Parathyroid adenoma (tissue), 2 donors: ENCODE data around the gene NELFB.

Experiments
- H2AFZ ChIP-seq: fragments of 300-600 bp; sonication (generic); one replicate; pipeline ENCODE4 v1.7.0; 2017; ENCODE audit warnings: antibody characterized with exemption, mild to moderate bottlenecking
- H3K27ac ChIP-seq: fragments of 300-600 bp; sonication (generic); one replicate; pipeline ENCODE4 v1.7.0; 2017
- H3K27me3 ChIP-seq: fragments of 300-600 bp; sonication (generic); one replicate; pipeline ENCODE4 v1.7.0; 2017; ENCODE audit warnings: low read length; ENCODE audit not compliant: control insufficient read depth, insufficient read depth
- H3K36me3 ChIP-seq: fragments of 300-600 bp; sonication (generic); one replicate; pipeline ENCODE4 v1.7.0; 2017; ENCODE audit warnings: low read length; ENCODE audit not compliant: control insufficient read depth, insufficient read depth
- H3K4me1 ChIP-seq: fragments of 300-600 bp; sonication (generic); one replicate; pipeline ENCODE4 v1.7.0; 2017; ENCODE audit warnings: control low read depth
- H3K4me2 ChIP-seq: fragments of 300-600 bp; sonication (generic); one replicate; pipeline ENCODE4 v1.7.0; 2017; ENCODE audit warnings: low read length
- H3K4me3 ChIP-seq: fragments of 300-600 bp; sonication (generic); one replicate; pipeline ENCODE4 v1.7.0; 2017; ENCODE audit warnings: low read depth, low read length
- H3K79me2 ChIP-seq: fragments of 300-600 bp; sonication (generic); one replicate; pipeline ENCODE4 v1.7.0; 2017; ENCODE audit warnings: control low read depth
- H3K9ac ChIP-seq: fragments of 300-600 bp; sonication (generic); one replicate; pipeline ENCODE4 v1.7.0; 2017; ENCODE audit warnings: mild to moderate bottlenecking
- H3K9me3 ChIP-seq: fragments of 300-600 bp; sonication (generic); one replicate; pipeline ENCODE4 v1.7.0; 2017; ENCODE audit warnings: low read length; ENCODE audit not compliant: control insufficient read depth
- TF ChIP-seq, protein P1 (sequence below): fragments of 300-600 bp; sonication (generic); IDR thresholded peaks from one replicate; pipeline ENCODE4 v1.7.0; 2017; ENCODE audit warnings: antibody characterized with exemption, mild to moderate bottlenecking
- donor health status: primary hyperparathyroidism.

Gene NELFB

DNA sequence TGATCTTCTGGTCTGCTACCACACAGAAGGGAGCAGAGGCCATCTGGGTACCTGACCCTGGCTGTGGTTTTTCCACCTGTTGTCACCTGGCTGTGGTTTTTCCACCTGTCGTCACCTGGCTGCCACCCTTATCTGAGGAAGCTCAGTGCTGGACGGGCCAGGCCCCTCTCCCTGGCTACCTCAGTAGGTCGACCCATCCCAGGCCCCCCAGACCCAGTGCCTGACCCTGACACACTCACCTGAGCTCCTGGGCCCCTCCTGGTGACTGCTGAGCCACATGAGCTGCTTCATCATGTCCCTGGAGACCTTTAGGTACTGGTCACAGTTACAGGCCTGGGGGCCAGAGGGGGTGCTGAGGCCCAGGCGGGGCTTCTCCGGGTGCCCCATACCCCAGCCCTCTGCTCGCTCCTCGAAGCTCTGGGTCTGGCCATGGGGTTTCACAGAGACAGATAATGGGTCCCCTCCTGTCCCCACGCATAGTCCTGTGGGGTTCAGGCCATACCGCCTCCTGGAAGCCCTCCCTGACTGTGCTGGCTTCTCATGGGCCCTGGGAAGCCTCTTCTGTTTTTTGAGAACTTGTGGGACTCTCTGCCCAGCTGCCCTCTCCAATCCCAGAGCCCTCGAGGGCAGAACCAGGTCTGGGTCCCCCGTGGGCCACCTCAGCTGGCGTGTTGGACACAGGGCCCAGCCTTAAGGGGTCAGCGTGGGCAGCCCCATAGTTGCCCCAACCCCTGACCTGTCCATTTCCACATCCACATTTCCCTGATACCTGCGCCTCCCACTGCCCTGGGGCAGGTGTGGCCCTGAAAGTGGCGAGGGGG, 54.5 kb downstream of the NELFB start:
- no peak overlapping the region for H3K27ac ChIP-seq
- no peaks in the 10 kb centered on the region for H3K27me3 ChIP-seq
- no peaks in the 10 kb centered on the region for H3K4me1 ChIP-seq

DNA sequence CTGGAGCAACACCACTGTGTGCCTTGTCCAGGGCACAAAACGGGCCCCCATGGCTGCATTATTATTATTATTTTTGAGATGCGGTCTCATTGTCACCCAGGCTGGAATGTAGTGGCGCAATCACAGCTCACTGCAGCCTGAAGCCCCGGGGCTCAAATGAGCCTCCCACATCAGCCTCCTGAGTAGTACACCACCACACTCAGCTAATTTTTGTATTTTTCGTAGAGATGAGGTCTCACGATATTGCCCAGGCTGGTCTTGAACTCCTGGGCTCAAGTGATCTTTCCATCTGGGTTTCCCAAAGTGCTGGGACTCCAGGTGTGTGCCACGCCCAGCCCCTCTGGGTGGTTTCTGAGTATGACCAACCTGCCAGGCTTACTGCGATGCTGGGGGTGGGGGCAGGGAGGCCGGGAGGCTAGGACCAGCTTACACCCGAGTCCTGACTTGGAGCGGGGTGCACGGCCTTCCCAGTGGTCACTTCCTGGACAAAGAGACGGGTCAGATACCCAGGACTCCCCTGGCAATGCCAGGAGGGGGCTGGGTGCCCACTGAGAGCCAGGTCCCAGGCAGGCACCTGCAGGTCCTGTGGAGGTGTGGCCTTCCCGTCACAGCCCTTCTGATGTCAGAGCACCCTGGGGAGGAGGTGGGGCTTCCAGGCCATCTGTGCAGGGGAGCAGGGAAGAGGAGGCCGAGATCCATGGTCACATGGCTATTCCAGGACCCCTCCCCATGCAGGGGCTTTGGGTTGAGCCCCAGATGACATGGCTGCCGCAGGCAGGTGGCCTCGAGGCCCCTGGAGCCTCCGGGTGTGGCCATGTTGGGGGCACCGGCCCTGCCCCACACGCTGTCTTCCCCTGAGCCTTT, 55.3 kb downstream of the NELFB start:
- Histone ChIP-seq H3K27me3 (no peaks in the 10 kb centered on the region), H3K4me1 (no peaks in the 10 kb centered on the region), H3K79me2 (no peaks in the 10 kb centered on the region), H3K36me3 (no peaks in the 10 kb centered on the region), H3K4me2 (no peak overlapping the region), H3K9ac (no peak overlapping the region), H2AFZ (no peak overlapping the region), H3K27ac (no peak overlapping the region), H3K4me3 (no peak overlapping the region), H3K9me3 (no peaks in the 10 kb centered on the region)
- TF ChIP-seq, protein P1, sequence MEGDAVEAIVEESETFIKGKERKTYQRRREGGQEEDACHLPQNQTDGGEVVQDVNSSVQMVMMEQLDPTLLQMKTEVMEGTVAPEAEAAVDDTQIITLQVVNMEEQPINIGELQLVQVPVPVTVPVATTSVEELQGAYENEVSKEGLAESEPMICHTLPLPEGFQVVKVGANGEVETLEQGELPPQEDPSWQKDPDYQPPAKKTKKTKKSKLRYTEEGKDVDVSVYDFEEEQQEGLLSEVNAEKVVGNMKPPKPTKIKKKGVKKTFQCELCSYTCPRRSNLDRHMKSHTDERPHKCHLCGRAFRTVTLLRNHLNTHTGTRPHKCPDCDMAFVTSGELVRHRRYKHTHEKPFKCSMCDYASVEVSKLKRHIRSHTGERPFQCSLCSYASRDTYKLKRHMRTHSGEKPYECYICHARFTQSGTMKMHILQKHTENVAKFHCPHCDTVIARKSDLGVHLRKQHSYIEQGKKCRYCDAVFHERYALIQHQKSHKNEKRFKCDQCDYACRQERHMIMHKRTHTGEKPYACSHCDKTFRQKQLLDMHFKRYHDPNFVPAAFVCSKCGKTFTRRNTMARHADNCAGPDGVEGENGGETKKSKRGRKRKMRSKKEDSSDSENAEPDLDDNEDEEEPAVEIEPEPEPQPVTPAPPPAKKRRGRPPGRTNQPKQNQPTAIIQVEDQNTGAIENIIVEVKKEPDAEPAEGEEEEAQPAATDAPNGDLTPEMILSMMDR = no peak

More for the DNA sequence above, 54.5 kb downstream of the NELFB start:
- no peak overlapping the region for H3K4me2 ChIP-seq
- H3K9ac ChIP-seq = no peak overlapping the region
- H3K4me3 ChIP-seq = no peak overlapping the region
- H3K36me3 ChIP-seq = no peaks in the 10 kb centered on the region
- H3K9me3 ChIP-seq = no peaks in the 10 kb centered on the region
- no peak overlapping the region for H2AFZ ChIP-seq
- no peaks in the 10 kb centered on the region for H3K79me2 ChIP-seq
- TF ChIP-seq, protein P1 = no peak

DNA sequence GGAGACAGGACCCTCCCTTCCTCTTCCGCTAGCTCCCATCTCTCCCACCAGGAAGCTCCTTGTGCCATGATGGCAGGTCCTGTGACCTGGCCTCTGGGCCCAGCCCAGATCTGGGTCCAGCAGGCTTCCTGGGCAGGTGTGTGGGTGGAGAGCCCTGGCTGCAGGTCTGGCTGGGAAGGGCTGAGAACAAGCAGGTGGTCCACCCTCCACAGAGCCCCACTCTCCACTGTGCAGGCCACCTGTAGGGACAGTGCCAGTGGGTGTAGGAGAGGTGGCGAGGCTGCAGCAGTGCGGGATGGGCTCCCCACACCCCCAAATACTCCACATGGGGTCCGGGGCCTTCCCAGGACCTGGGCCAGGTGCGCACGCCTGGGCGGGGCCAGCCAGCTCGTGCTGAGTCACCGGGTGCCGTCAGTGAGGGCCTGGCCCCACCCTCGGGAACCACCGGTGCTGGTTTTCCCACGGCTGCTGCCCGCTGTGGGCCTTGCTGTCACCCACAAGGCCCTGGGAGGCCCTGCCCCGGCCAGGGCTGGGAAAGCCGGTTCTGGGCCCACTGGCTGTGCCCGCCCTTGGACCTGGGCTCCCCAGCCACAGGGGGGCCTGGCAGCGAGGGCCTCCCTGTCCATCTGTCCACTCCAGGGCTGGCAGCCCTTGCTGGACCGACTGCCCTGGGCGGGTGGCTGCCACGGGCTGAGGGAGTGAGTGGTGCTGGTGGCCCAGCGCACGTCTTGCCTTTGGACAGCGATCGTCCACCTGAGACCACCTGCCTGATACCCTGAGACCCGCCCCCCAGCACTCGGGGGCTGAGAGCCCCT, 56.3 kb downstream of the NELFB start:
- Histone ChIP-seq H3K9me3 (no peaks in the 10 kb centered on the region), H3K27me3 (no peaks in the 10 kb centered on the region), H3K36me3 (no peaks in the 10 kb centered on the region), H3K9ac (no peak overlapping the region), H3K4me1 (no peaks in the 10 kb centered on the region), H3K79me2 (no peaks in the 10 kb centered on the region), H3K4me3 (no peak overlapping the region), H3K4me2 (no peak overlapping the region), H3K27ac (no peak overlapping the region), H2AFZ (no peak overlapping the region)
- TF ChIP-seq, protein P1 = no peak

DNA sequence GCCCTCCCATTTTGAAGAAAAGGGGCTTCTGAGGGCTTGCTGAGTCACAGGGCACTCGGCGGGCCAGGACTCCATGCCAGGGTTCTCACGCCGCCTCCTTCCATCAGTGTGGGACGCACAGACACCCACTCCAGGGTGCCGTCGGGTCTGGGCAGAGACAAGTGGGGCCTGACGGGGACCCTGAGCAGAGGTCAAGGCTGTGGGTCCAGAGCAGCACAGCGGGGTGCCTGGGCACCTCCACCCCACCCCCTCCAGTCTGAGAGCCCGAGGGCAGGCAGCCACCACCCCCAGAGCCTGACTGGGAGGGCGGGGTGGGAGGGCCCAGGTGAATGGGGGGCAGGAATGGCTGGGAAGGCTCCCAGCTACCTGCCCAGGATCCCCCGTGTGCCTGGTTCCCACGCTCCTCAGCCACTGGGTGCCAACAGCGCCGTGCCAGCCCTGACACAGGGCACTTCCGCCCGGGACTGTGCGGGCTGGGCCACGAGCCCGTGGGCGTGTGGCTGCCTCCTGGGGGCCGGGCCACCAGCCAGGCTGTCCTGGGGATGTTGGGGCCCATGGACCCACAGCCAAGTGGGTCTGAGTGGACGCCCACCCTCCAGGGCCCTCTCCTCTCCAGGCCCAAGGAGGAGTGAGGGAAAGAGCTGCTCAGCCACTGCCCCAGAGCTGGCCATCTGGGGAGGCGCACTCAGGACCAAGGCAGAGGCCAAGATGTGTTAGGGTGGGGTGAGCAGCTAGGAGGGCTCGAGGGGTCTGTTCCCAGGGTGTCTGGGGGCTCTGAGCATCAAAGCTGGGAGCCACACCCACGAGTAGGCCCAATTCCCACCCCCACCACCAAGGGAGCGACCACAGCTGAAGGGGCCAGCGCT, 57.1 kb downstream of the NELFB start:
- no peaks in the 10 kb centered on the region for H3K9me3 ChIP-seq
- TF ChIP-seq, protein P1 = no peak

More for the DNA sequence above, 57.1 kb downstream of the NELFB start:
- Histone ChIP-seq H3K27ac (no peak overlapping the region), H3K9ac (no peak overlapping the region), H3K36me3 (no peaks in the 10 kb centered on the region), H3K27me3 (no peaks in the 10 kb centered on the region), H3K4me2 (no peak overlapping the region), H3K79me2 (no peaks in the 10 kb centered on the region), H3K4me3 (no peak overlapping the region), H2AFZ (no peak overlapping the region), H3K4me1 (no peaks in the 10 kb centered on the region)
